Sigmoid colon (tissue), 4 donors: ENCODE data around the gene ADGRG6.

Experiments used
- CTCF ChIP-seq, 4 experiments: fragments of 450-650 bp in 3 of 4; fragments of 200-600 bp in 1 of 4; IDR thresholded peaks; one replicate each; pipeline ENCODE4 v1.5.1; 2016 to 2019; ENCODE audit warnings: antibody characterized with exemption in 4 of 4, mild to moderate bottlenecking in 3 of 4, moderate library complexity in 2 of 4
- POLR2A ChIP-seq, 2 donors: fragments of 450-650 bp; IDR thresholded peaks; one replicate each; pipeline ENCODE4 v1.6.1; 2016; ENCODE audit warnings: antibody characterized with exemption in 2 of 2, mild to moderate bottlenecking in 2 of 2, moderate library complexity in 2 of 2
- POLR2AphosphoS5 ChIP-seq, 4 donors: sonication (generic); formaldehyde crosslinking; IDR thresholded peaks; one replicate each; pipeline ENCODE4 v1.6.1; 2017; ENCODE audit warnings: antibody characterized with exemption in 4 of 4

GRCh38 chr6:142482974-142483373, 181.2 kb downstream of the ADGRG6 start:
- no peak for TF ChIP-seq CTCF (IDR thresholded peaks at IDR 0.05)
- no peak for TF ChIP-seq POLR2A (IDR thresholded peaks at IDR 0.05)
- TF ChIP-seq POLR2AphosphoS5 (IDR thresholded peaks at IDR 0.05): no peak
